Stimulated activated CD4-positive, alpha-beta T cell treated with anti-CD3 and anti-CD28 coated beads, Interleukin-4, amount 100 ng/mL, for 4 hours (primary cell): ENCODE results near the gene IL17F.
A peak's percentile ranks its signal among the peaks of the same experiment; 100 is the strongest.

Source experiments
- DNase-seq, 2 experiments: peaks; one replicate each; pipeline ENCODE4 v3.0.0-alpha.2; 2020

The IL17F gene

GRCh38 chr6:52244400-52244799 is at the start of gene IL17F:
TSS of gene IL17F (minus strand) at chr6:52244500. CDS start at chr6:52244429, 71 bp downstream.
- no peak for DNase-seq

- DNase-seq: no peak
Measured at GRCh38 chr6:52293067-52293466, 48.8 kb upstream of the IL17F start.

- no peak for DNase-seq
Measured at GRCh38 chr6:52288841-52289240, 44.5 kb upstream of the IL17F start.

- no peak for DNase-seq
Measured at GRCh38 chr6:52288216-52288615, 43.9 kb upstream of the IL17F start.

- DNase-seq: peak; percentile 30 to 55
Measured at GRCh38 chr6:52286798-52287432, 42.6 kb upstream of the IL17F start.

GRCh38 chr6:52285177-52286068 is 41.1 kb upstream of the IL17F start:
- no peak for DNase-seq

GRCh38 chr6:52284460-52285176 is 40.3 kb upstream of the IL17F start, which contains the start of gene MCM3:
TSS of gene MCM3 (minus strand) at chr6:52284742. CDS start at chr6:52284674, 68 bp downstream.
- DNase-seq: peak; percentile 82 to 92

GRCh38 chr6:52284131-52284459 is 39.8 kb upstream of the IL17F start:
- DNase-seq: peak in 1 of 2 experiments; percentile 9

- no peak for DNase-seq
Measured at GRCh38 chr6:52283111-52283510, 38.8 kb upstream of the IL17F start.

GRCh38 chr6:52276130-52276529 is 31.8 kb upstream of the IL17F start:
- no peak for DNase-seq

- DNase-seq: no peak
Measured at GRCh38 chr6:52271852-52272460, 27.7 kb upstream of the IL17F start.

GRCh38 chr6:52263709-52264540 is 19.6 kb upstream of the IL17F start:
- peak; percentile 59 to 63 for DNase-seq

- DNase-seq: no peak
Measured at GRCh38 chr6:52262620-52263344, 18.5 kb upstream of the IL17F start.

GRCh38 chr6:52261229-52261628 is 16.9 kb upstream of the IL17F start:
- DNase-seq: no peak

- no peak for DNase-seq
Measured at GRCh38 chr6:52260634-52261033, 16.3 kb upstream of the IL17F start.

- DNase-seq: no peak
Measured at GRCh38 chr6:52255434-52255833, 11.1 kb upstream of the IL17F start.

GRCh38 chr6:52254731-52255378 is 10.6 kb upstream of the IL17F start:
- DNase-seq: no peak

- peak; percentile 9 to 13 for DNase-seq
Measured at GRCh38 chr6:52253494-52253893, 9.2 kb upstream of the IL17F start.

GRCh38 chr6:52251113-52251512 is 6.8 kb upstream of the IL17F start:
- DNase-seq: no peak

- DNase-seq: no peak
Measured at GRCh38 chr6:52249078-52249477, 4.8 kb upstream of the IL17F start.

- no peak for DNase-seq
Measured at GRCh38 chr6:52245425-52245824, 1.1 kb upstream of the IL17F start.
